ENCODE data around the gene SSNA1. TPM values are rescaled to one million over a fixed set of nuclear protein-coding genes. Genes with fewer than 3 reads are reported as not detected.
A peak's percentile ranks its signal among the peaks of the same experiment; 100 is the strongest.

SSNA1 gene
- total RNA-seq, 4 donors from 2014 or later, result 93.5 to 104 (median 99.8) TPM

GRCh38 chr9:137175345-137175961 is 13.0 kb upstream of the SSNA1 start:
- WGBS, 2 donors (ENCODE audit: low coverage in 1 of 2), result 55% methylated on average over 28 of the region's 33 CpGs; no CpG with 5 or more reads in 1 of the 2 donors
- Histone ChIP-seq H3K36me3 (peaks cover 0 to 9% (median 6%) of the 10 kb centered on the region in 4 donors), H3K27me3 (peaks cover 44% of the 10 kb centered on the region), H3K4me1 (peaks cover 0 to 12% (median 6%) of the 10 kb centered on the region in 4 donors), H3K27ac (no peak overlapping the region), H3K4me3 (no peak overlapping the region), H3K9me3 (no peaks in the 10 kb centered on the region)
- no peak for TF ChIP-seq CTCF (IDR thresholded peaks at IDR 0.05)
- no peak for TF ChIP-seq POLR2AphosphoS5 (IDR thresholded peaks at IDR 0.05)
- TF ChIP-seq EP300 (IDR thresholded peaks at IDR 0.05; ENCODE audit: low read depth), result no peak
- DNase-seq, result no peak
- in situ Hi-C loops (cut with MboI; ENCODE audit: low pct_ligation_motif_present in 1 of 4, low pct_unique_long_range_greater_than_20kb in 1 of 4, low sequenced_read_pairs in 3 of 4), result no loop called here
- intact Hi-C loops (cut with DNase I; ENCODE audit: low total_unique reads), result no loop called here

GRCh38 chr9:137176302-137177182 is 11.9 kb upstream of the SSNA1 start:
- peak overlapping the region in 1 of 4 donors; percentile 27 for H3K27ac ChIP-seq
- in situ Hi-C loops (cut with MboI; ENCODE audit: low pct_ligation_motif_present in 1 of 4, low pct_unique_long_range_greater_than_20kb in 1 of 4, low sequenced_read_pairs in 3 of 4), result no loop called here
- 38 to 41% methylated on average over 11 to 17 of the region's 17 CpGs for WGBS, 2 donors (ENCODE audit: low coverage in 1 of 2)
- intact Hi-C loops (cut with DNase I; ENCODE audit: low total_unique reads), result no loop called here
- no peak for TF ChIP-seq EP300 (IDR thresholded peaks at IDR 0.05; ENCODE audit: low read depth)
- TF ChIP-seq POLR2A (IDR thresholded peaks at IDR 0.05), result no peak
- TF ChIP-seq POLR2AphosphoS5 (IDR thresholded peaks at IDR 0.05), result no peak
- peak; percentile 40 to 78 (median 55) for TF ChIP-seq CTCF (IDR thresholded peaks at IDR 0.05)
- DNase-seq, result peak; percentile 51
- peaks cover 0 to 14% (median 8%) of the 10 kb centered on the region in 4 donors for H3K36me3 ChIP-seq
- H3K9me3 ChIP-seq, result no peaks in the 10 kb centered on the region
- H3K4me3 ChIP-seq, result no peak overlapping the region
- peaks cover 0 to 8% (median 6%) of the 10 kb centered on the region in 4 donors for H3K4me1 ChIP-seq
- H3K27me3 ChIP-seq, result peaks cover 34% of the 10 kb centered on the region

GRCh38 chr9:137178201-137178938 is 10.1 kb upstream of the SSNA1 start:
- H3K9me3 ChIP-seq, result no peaks in the 10 kb centered on the region
- no peak overlapping the region for H3K4me3 ChIP-seq
- intact Hi-C loops (cut with DNase I; ENCODE audit: low total_unique reads) (no loop called here), in situ Hi-C loops (cut with MboI; ENCODE audit: low pct_ligation_motif_present in 1 of 4, low pct_unique_long_range_greater_than_20kb in 1 of 4, low sequenced_read_pairs in 3 of 4) (no loop called here)
- no peak for DNase-seq
- H3K27ac ChIP-seq, result no peak overlapping the region
- TF ChIP-seq EP300 (IDR thresholded peaks at IDR 0.05; ENCODE audit: low read depth), result no peak
- WGBS, 2 donors (ENCODE audit: low coverage in 1 of 2), result 95% methylated on average over 21 of the region's 23 CpGs; no CpG with 5 or more reads in 1 of the 2 donors
- H3K36me3 ChIP-seq, result peaks cover 0 to 32% (median 14%) of the 10 kb centered on the region in 4 donors
- H3K27me3 ChIP-seq, result peaks cover 15% of the 10 kb centered on the region
- peaks cover 0 to 8% (median 4%) of the 10 kb centered on the region in 4 donors for H3K4me1 ChIP-seq

- in situ Hi-C loops (cut with MboI; ENCODE audit: low pct_ligation_motif_present in 1 of 4, low pct_unique_long_range_greater_than_20kb in 1 of 4, low sequenced_read_pairs in 3 of 4) (no loop called here), intact Hi-C loops (cut with DNase I; ENCODE audit: low total_unique reads) (no loop called here)
- peaks cover 0 to 8% (median 4%) of the 10 kb centered on the region in 4 donors for H3K4me1 ChIP-seq
- H3K27me3 ChIP-seq, result peaks cover 10% of the 10 kb centered on the region
- H3K9me3 ChIP-seq, result no peaks in the 10 kb centered on the region
- peaks cover 0 to 39% (median 17%) of the 10 kb centered on the region in 4 donors for H3K36me3 ChIP-seq
- H3K4me3 ChIP-seq, result no peak overlapping the region
- TF ChIP-seq POLR2A (IDR thresholded peaks at IDR 0.05) (no peak), POLR2AphosphoS5 (IDR thresholded peaks at IDR 0.05) (no peak), CTCF (IDR thresholded peaks at IDR 0.05) (no peak), EP300 (IDR thresholded peaks at IDR 0.05; ENCODE audit: low read depth) (no peak)
- WGBS, 2 donors (ENCODE audit: low coverage in 1 of 2), result 95% methylated on average over 19 of the region's 19 CpGs; no CpG with 5 or more reads in 1 of the 2 donors
- no peak for DNase-seq
- H3K27ac ChIP-seq, result no peak overlapping the region
Measured at GRCh38 chr9:137178939-137179630, 9.4 kb upstream of the SSNA1 start.
